Fibroblast of skin of scalp (primary cell): ENCODE measurements around the gene TNFRSF9.
"Not testable (repeated sequence)": the region's sequence is repeated elsewhere in the genome, so short reads cannot be mapped to it uniquely, and the experiment has no call there.

Experiments
- DNase-seq: peaks from one replicate; pipeline ENCODE4 v3.0.0-alpha.2; 2013

TNFRSF9 gene

DNA sequence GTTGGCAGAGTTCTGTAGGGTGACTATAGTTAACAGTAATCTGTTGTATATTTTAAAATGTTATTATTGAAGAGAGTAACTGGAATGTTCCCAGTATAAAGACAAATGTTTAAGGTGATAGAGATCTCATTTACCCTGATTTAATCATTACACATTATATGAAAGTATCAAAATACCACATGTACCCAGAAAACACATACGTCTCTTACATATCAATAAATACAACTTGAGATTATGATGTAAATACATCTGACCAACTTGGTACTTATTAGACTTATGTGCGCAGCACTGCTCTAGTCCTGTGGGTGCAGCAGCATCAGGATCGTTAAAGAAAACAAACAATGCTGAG lies 20.2 kb upstream of the TNFRSF9 start:
- no peak for DNase-seq

DNA sequence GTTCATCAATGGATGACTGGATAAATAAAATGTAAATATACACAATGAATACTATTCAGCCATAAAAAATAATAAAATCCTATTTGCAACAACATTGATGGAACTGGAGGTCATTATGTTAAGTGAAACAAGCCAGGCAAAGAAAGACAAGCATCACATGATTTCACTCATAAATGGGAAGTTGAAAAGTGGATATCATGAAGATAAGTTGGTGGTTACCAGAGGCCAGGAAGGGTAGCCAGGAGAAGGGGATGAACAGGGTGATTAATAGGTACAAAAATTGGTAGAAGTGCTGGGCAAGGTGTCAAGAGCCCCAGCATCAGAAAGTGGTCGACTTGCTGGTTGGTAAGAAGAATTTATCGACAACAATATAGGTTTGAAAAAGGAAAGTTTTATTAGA lies 19.5 kb upstream of the TNFRSF9 start:
- no peak for DNase-seq

DNA sequence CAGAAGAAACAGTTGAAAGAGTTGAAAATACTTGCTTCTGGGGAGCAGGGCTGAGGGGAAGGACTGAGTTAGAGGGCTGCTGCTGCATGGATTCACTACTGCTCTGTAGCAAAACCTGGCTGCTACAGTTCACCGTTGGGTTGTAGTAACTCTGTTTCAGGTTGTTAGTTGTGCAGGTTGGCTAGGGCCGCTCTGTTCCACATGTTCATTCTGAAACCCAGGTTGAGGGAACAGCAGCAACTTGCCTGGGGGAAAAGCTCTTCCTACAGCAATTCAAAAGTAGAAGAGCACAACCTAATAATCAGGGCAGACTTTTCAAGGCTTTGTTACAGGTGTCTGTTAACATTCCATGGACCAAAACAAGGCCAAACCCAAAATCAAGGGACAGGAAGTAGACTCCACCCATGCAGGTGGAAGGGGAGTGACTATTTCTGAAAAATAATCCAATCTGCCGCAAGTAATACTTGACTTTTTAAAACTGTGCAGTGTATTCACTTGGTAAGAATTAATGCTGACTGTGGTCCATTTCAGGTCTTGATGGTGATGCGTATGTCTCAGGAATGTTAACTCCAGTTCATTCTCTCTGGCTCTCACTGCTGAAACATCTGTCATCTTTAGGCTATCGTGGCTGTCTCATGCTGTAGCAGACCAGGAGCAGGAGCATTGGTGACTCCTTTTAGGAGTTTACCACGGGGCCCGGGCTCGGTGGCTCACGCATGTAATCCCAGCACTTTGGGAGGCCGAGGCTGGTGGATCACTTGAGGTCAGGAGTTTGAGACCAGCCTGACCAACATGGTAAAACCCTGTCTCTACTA lies 15.8 kb upstream of the TNFRSF9 start:
- DNase-seq, result peak; percentile 66

DNA sequence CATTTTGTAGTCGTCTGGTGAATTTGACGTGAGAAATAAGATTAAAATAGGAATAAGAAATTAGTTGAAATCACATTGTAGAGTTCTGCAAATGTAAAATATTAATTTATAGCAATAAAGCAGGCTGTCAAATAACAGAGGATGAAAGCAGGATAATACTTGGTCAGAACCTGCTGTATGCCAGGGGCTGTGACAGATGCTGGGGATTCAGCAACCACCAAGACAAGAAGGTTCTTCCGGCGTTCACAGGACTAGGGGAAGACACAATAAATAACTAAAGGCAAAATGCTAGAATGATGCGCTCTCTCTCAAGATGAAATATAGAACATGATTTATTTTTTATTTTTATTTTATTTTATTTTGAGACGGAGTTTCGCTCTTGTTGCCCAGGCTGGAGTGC lies 14.0 kb upstream of the TNFRSF9 start:
- DNase-seq, result no peak

DNA sequence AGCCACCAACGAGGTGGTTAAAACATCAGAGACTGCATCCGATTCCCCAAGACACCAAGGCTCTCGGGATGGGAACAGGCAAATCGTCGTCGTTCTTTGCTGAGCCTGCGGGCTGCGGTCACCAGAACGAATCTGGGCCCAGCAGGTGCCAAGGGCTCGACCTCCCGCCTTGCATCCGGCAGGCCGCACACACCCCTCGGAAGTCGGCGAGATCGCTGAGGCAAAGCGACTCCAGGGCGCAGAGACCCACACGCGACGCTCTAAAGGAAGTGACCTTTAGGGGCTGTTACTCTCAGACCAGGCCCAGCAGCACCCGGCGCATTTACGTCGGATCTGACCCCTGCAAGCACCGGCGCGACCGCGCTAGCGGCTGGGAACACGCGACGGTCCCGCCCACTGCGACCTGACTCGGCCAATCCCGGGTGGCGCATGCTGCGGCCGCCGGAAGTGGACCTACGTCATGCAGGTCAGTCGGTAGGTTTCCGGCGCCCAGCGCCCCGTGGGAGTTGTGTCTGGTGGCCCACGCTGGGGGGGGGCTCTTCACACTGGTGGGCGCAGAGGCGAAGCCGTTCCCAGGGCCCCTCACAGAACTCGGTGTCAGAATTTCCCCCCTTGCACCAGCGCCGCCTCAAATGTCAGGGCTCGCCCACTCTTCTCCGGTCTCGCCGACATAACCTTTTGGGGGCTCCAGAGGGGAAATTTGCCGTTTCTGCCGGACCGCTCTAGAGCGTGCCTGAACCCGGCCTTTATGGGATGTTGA lies 13.4 kb upstream of the TNFRSF9 start:
- DNase-seq, result peak; percentile 87

DNA sequence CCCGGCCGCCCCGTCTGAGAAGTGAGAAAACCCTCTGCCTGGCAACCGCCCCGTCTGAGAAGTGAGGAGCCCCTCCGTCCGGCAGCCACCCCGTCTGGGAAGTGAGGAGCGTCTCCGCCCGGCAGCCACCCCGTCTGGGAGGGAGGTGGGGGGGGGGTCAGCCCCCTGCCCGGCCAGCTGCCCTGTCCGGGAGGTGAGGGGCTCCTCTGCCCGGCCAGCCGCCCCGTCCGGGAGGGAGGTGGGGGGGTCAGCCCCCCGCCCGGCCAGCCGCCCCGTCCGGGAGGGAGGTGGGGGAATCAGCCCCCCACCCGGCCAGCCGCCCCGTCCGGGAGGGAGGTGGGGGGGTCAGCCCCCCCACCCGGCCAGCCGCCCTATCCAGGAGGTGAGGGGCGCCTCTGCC lies 12.2 kb upstream of the TNFRSF9 start:
- DNase-seq, result not testable (repeated sequence)

DNA sequence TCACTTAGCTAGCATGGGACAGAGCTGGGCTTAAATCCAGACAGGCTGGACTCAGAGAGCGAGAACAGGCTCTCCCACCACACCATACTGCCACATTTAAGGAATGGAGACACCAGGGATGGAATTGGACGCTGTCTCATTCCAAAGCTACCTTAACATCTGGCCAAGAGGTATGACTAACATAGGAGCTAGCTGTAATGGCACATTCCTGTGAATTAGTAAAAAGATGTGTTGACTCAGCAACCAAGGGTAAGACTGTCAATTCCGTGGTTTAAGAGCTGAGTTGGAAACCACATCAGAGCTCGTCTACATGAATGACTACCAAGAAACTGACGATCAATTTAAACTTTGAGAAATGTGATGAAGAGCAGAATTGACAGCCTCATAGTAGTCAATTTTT lies 8.3 kb upstream of the TNFRSF9 start:
- DNase-seq, result peak; percentile 89

DNA sequence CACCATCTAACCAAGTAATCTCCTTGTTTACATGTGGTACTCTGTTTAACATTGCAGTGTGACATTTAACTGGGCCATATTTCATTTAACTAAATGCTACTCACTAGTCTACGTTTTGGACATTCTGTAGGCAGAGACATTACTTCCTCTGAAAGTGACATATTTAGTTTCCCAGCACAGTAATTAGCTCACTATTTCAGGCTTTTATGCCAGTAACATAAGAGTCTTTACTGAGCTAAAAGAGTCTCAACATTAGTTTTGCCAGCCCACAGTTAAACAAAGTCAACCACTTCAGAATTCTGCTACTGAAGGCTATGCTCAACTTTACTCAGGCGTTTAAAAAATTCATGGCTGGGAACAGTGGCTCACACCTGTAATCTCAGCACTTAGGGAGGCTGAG lies 2.6 kb upstream of the TNFRSF9 start:
- DNase-seq, result no peak

DNA sequence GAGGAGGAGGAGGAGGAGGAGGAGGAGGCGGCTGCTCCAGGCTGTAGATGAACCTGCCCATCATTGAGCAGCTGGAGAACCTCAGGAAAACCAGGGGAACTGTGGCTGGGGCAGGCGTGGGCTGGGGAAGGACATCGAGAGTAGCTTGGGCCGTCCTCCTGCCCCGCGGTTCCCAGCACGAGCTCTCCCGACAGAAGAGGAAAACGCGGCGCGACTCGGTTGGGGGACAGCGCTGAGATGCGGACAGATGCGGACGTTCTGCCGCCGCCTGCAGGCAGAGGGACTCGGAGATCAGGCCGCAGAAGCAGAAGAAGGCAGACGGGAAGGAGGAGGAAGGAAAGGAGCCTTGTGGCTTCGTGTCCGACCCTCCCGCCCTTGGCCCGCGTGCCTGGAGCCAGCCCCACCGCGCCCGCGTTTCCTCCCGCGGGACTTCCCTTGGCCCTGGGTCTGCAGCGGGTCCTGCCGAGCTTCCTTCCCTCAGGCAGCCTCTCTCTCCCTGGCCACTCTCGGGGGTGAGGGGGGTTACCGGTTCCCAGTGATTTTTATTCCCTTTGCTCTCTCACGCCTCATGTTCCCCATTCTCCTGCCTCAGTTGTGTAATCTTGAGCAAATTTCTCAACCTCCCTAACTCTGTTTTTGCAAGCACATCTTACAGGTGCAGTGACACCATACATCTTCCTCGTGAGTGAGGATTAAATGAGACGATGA lies 1.7 kb upstream of the TNFRSF9 start:
- DNase-seq, result peak; percentile 65

DNA sequence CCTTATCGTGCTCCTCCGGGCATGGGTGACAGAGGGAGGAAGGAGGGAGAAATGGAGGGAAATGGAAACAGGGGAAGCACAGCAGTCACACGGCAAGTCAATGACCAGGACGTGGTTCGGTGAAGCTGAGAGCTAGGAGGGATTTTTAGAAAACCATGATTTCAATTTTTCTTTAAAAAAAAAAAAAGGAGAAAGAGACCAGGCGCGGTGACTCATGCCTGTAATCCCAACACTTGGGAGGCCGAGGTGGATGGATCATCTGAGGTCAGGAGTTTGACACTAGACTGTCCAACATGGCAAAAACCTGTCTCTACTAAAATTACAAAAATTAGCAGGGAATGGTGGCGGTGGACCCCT lies 776 bp upstream of the TNFRSF9 start:
- no peak for DNase-seq

DNA sequence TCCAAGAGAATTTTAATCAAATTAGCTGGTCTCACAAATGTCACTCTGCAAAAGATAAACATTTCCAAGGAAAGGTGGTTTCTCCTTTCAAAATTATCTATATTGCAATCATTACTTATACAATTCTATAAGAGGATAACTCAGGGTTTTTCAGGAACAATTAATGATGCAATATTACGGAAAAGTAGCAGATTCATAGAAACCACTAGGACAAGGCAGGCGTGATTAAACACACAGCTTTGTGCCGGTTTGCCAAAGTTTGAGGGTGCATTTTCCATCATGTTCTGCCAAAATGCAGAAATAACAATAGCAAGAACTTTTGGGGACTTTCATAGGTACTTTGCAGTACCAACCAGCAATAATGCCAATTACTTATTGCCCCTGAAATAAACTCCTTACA lies 605 bp downstream of the TNFRSF9 start:
- DNase-seq, result no peak

DNA sequence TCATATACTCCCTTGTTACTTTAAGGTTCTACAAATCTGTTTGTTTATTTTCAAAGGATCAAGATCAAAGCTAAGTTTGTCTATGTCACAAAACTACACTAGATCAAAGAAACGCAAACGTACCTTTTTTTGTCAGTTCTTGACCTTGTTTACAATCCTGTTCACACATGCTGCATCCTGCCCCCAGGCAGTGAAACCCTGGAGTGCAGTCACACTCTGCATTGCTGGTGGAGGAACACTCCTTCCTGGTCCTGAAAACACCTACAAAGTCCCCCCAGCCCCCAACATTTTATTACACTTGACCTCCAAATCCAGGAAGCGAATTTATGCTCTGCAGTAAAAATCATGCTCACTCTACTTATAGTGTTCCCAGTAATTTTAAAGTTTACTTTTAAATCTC lies 2.6 kb downstream of the TNFRSF9 start:
- no peak for DNase-seq

DNA sequence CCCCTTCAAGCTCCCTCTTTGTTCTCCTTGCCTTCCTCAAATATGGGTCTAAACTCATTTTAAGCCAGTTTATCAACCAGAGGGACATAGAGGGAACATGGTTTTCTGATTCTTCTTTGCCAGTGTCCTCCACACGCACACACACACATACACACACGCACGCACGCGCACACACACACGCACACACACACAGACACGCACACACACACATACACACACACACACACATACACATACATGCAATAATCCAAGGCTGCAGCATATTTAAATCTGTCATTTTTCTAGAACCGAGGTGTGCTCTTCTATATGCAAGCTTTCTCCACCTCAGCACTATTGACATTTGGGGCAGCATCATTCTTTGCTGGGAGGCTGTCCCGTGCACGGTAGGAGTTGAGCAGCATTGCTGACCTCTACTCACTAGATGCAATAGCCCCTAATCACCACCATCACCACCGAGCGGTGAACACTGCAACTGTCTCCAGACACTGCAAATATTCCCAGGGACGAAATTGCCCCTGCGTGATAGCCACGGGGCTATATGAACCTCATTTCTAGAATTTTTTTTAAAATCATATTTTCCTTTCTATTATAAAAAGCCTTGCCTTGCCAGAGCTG lies 8.0 kb downstream of the TNFRSF9 start:
- no peak for DNase-seq

DNA sequence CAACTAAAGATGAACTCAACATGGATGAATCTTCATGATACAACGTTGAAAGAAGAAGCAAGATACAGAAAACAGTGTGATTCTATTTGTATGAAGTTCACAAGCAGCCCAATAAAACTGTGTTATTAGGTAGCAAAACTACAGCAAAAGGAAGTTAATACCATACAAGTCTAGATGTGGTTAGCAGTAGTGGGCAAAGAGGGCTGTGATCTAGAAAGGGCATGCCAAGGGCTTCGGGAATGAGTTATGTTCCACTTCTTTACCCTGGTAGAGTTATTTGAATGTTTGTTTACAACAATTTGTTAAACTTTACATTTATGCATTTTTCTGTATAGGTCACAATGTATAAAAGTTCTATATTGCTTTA lies 9.2 kb downstream of the TNFRSF9 start:
- DNase-seq, result no peak

DNA sequence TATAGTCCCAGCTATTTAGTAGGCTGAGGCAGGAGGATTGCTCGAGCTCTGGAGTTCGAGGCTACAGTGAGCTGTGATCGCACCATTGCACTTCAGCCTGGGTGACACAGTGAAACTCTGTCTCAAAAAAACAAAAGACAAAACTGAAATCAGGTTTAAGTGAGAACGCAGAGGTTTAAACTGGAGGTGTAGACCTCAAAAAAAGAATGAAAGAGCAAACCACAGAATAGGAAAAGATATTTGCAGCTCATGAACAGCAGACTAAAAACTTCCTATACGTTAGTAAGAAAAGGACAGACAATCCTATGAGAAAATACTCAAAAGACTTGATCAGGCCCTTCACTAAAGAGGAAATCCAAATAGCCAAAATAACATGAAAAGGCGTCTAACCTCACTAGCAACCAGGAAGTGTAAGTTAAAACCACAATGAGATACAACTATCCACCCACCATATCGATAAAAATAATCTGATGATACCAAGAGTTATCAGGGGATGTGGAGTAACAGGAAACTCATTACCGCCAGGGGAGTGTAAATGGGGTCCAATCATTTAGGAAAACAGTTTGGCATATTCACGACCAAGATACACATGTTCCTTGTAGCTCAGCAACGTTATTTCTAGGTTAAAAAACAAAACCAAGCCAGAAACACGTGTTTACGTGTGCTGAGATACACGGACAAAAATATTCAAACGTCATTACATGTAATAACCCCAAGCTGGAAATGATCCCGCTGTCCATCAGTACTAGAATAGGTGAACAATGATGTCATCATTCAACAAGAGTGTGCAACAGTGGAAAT lies 9.8 kb downstream of the TNFRSF9 start:
- DNase-seq, result no peak

DNA sequence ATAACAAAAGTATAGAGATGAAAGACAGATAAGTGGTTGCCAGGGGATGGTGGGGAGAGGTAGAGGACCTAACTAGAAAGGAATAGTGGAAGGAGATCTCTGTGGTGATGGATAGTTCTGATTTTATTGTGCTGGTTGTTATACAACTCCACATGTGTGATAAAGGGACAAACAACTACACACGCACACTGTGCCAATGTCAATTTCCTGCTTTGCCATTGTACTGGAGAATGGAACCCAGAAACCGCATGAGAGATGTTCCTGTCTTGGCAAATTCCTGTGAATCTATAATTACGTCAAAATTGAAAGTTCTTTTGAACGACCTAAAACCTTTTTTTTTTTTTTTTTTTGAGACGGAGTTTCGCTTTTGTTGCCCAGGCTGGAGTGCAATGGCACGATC lies 11.0 kb downstream of the TNFRSF9 start:
- no peak for DNase-seq

DNA sequence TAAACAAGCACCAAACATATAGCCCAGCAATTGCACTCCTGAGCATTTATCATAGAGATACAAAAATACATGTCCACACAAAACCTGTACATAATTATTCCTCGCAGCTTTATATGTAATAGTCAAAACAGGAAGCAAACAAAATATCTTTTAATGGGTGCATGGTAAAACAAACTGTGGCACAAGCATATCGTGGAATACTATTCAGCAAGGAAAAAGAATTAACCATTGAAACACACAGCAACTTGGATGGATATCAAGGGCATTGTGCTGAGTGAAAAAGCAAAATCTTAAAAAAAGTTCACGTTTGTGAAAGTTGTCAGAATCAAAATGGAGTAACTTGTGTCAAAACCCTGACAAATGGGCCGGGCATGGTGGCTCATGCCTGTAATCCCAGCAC lies 12.4 kb downstream of the TNFRSF9 start:
- no peak for DNase-seq

DNA sequence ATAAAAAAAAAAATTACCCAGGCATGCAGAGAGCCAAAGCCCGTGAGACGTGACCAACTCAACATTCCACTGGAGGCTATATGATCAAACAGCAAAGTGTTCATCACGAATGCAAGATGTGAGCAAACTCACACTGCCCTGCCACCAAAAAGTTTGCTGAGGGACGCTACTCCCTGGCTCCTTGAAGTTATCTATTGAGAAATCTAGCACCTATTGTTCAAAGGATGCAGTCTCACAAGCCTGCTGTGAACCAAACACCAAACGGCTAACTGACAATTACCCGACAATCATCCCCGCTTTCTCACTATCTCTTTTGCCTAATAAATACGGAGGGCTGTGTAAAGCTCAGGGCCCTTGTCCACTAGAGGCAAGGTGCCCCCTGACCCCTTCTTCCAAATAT lies 13.6 kb downstream of the TNFRSF9 start:
- not testable (repeated sequence) for DNase-seq

DNA sequence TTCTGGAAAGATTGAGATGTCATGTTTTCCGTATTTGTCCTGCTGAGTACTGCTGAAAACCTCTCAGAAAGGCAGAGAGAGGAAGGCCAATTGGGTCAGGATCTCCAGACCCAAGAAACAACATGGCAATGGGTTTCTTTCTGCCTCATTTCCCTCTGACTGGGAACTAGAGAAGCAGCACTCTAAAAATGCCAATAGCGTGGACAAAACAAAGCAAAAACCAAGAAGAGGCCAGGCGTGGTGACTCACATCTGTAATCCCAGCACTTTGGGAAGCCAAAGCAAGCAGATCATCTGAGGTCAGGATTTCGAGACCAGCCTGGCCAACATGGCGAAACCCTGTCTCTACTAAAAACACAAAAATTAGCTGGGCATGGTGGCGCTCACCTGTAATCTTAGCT lies 18.3 kb downstream of the TNFRSF9 start:
- DNase-seq, result peak; percentile 75

DNA sequence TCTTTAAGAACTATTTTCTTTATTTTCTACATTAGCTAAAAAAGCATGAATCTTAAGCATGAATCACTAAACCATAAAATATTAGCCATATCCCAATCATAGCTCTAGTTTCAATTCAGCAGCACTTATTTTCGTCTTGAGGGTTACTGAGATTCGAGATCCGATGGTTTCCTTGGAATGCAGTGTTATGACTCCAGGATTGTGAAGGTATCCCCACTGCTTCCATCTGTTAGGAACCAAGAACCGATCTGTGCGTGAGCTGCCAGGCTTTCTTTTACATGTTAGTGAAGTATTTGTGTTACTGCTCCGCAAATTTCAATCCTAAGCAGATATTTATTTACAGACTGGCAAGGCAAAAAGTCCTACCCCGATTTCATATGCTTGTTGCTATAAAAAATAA lies 18.8 kb downstream of the TNFRSF9 start:
- peak; percentile 77 for DNase-seq

DNA sequence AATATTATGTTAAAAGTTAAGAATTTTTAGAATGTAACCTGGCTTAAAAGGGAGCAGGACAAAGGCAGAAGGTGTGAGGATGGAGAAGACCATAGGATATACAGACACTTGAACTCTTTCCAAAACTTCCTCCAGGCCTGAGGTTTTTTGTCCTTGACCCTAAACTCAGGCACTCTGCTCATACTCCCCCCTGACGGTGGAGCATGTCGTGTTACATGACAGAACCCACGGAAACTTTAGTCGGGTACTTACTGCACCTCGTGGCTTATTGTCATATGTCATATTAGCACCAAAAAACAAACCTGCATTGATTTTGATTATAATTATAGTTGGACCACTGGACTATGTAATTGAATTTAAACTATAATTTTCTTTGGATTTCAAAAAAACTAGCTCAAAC lies 20.8 kb downstream of the TNFRSF9 start:
- no peak for DNase-seq

DNA sequence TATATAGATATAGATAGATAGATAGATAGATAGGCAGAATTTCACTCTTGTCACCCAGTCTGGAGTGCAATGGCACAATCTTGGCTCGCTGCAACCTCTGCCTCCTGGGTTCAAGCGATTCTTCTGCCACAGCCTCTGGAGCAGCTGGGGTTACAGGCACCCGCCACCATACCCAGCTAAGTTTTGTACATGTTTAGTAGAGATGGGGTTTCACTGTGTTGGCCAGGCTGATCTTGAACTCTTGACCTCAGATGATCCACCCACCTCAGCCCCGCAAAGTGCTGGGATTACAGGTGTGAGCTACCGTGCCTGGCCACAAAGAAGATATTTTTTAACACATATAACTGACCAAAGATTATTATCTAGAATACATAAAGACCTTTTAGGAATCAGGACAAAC lies 22.7 kb downstream of the TNFRSF9 start:
- DNase-seq, result not testable (repeated sequence)

DNA sequence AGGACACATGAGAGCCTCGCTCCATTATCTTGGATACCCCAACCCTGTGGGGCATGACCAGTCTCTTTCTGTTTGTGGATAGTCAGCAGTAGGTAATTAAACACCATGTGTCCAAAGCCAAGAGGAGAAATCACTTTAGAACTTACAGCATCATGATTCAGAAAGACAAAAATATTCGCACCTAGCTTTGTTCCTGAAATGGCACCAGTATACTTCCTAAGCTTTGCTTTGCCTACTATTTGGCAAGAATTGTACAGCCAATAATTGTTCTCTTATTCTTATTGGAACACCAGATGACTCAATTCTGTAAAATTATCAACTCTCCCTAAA lies 24.2 kb downstream of the TNFRSF9 start:
- DNase-seq, result no peak
